Measurements from ENCODE around the gene GINS3. TPM values are rescaled to one million over a fixed set of nuclear protein-coding genes. Genes with fewer than 3 reads are reported as not detected.

GINS3 gene
- total RNA-seq, 1 experiment from 2014 or later: 7.3 TPM

GRCh38 chr16:58371841-58372240 is 20.4 kb upstream of the GINS3 start (continued):
- TF ChIP-seq ZNF138 (CRISPR knock-in tag; conservative IDR thresholded peaks at IDR 0.05): no peak
- TF ChIP-seq HMGA2 (CRISPR knock-in tag; IDR thresholded peaks at IDR 0.05): no peak
- no peak for TF ChIP-seq CREM (CRISPR knock-in tag; IDR thresholded peaks at IDR 0.05)
- no peak for TF ChIP-seq ZNF263 (CRISPR knock-in tag; IDR thresholded peaks at IDR 0.05; ENCODE audit: low read depth)
- TF ChIP-seq FOXP4 (CRISPR knock-in tag; IDR thresholded peaks at IDR 0.05): no peak
- no peak for TF ChIP-seq ATF2 (CRISPR knock-in tag; IDR thresholded peaks at IDR 0.05; ENCODE audit: borderline replicate concordance, low read depth)
- no peak for TF ChIP-seq JUN (CRISPR knock-in tag; IDR thresholded peaks at IDR 0.05)
- no peak for TF ChIP-seq ZNF281 (CRISPR knock-in tag; IDR thresholded peaks at IDR 0.05)

GRCh38 chr16:58375386-58375785 is 16.9 kb upstream of the GINS3 start:
- CTCF ChIA-PET: interaction anchor here (1.7 kb wide), 1 partner anchor 39 kb away, joined by 6 read pairs; no protein-coding TSS in a partner anchor
- TF ChIP-seq KAT7 (CRISPR knock-in tag; IDR thresholded peaks at IDR 0.05; ENCODE audit: borderline replicate concordance) (no peak), TCF7 (CRISPR knock-in tag; IDR thresholded peaks at IDR 0.05; ENCODE audit: low read depth) (no peak), CREM (CRISPR knock-in tag; IDR thresholded peaks at IDR 0.05) (no peak), MYBL2 (CRISPR knock-in tag; IDR thresholded peaks at IDR 0.05) (no peak), SP1 (CRISPR knock-in tag; conservative IDR thresholded peaks at IDR 0.05) (no peak), ZNF138 (CRISPR knock-in tag; conservative IDR thresholded peaks at IDR 0.05) (no peak), ZNF423 (CRISPR knock-in tag; IDR thresholded peaks at IDR 0.05) (no peak), HMGA2 (CRISPR knock-in tag; IDR thresholded peaks at IDR 0.05) (no peak), ZBTB43 (CRISPR knock-in tag; IDR thresholded peaks at IDR 0.05) (no peak), TP53 (CRISPR knock-in tag; IDR thresholded peaks at IDR 0.05) (no peak)
- H3K4me3 Mint-ChIP-seq: no peak overlapping the region
- H3K36me3 Mint-ChIP-seq: no peaks in the 10 kb centered on the region
- H3K4me1 Mint-ChIP-seq: no peaks in the 10 kb centered on the region
- POLR2A ChIA-PET: no interaction called here
- no peak for DNase-seq (ENCODE audit: low spot score)
- peaks cover 26% of the 10 kb centered on the region for H3K27me3 Mint-ChIP-seq (ENCODE audit: low read depth)
- no peak for ATAC-seq
- H3K27ac Mint-ChIP-seq: no peak overlapping the region
- peaks cover 9% of the 10 kb centered on the region for H3K9me3 Mint-ChIP-seq

GRCh38 chr16:58377932-58378331 is 14.3 kb upstream of the GINS3 start:
- Mint-ChIP-seq H3K9me3 (peaks cover 3% of the 10 kb centered on the region), H3K27me3 (ENCODE audit: low read depth) (peaks cover 20% of the 10 kb centered on the region), H3K27ac (no peak overlapping the region), H3K36me3 (no peaks in the 10 kb centered on the region), H3K4me1 (no peaks in the 10 kb centered on the region), H3K4me3 (no peak overlapping the region)
- ChIA-PET CTCF (no interaction called here), POLR2A (no interaction called here)
- DNase-seq (ENCODE audit: low spot score) (no peak), ATAC-seq (no peak)
- TF ChIP-seq JAZF1 (CRISPR knock-in tag; IDR thresholded peaks at IDR 0.05): no peak
- TF ChIP-seq STAT6 (CRISPR knock-in tag; conservative IDR thresholded peaks at IDR 0.05; ENCODE audit: low read depth): no peak
- no peak for TF ChIP-seq IRF2 (CRISPR knock-in tag; IDR thresholded peaks at IDR 0.05; ENCODE audit: borderline replicate concordance, low read depth)
- no peak for TF ChIP-seq FOXJ3 (CRISPR knock-in tag; IDR thresholded peaks at IDR 0.05; ENCODE audit: borderline replicate concordance)
- no peak for TF ChIP-seq E2F5 (CRISPR knock-in tag; IDR thresholded peaks at IDR 0.05)
